HL-60 (cell line): Measurements from ENCODE around the gene WDR6.

Experiments used
- DNase-seq, 2 experiments: peaks; one replicate each; pipeline ENCODE4 v3.0.0-alpha.2; 2010 to 2020; ENCODE audit warnings: low read depth in 1 of 2, low spot score in 1 of 2
- H3K27ac ChIP-seq: fragments of 250-450 bp; sonication (Bioruptor Pico); replicated peaks from 2 replicates; pipeline ENCODE4 v1.5.1; 2020; ENCODE audit warnings: mild to moderate bottlenecking, moderate library complexity
- H3K27me3 ChIP-seq: fragments of 250-450 bp; sonication (Bioruptor Pico); 2 replicates; pipeline ENCODE4 v1.5.1; 2021; ENCODE audit warnings: mild to moderate bottlenecking, moderate library complexity; ENCODE audit not compliant: insufficient read depth, poor library complexity, severe bottlenecking
- H3K4me3 ChIP-seq: replicated peaks from 2 replicates; pipeline ENCODE4 v1.5.1; 2011; ENCODE audit warnings: mild to moderate bottlenecking, control low read depth, low read length; ENCODE audit not compliant: insufficient read depth
- GABPA ChIP-seq: IDR thresholded peaks from 2 replicates; pipeline ENCODE4 v1.6.1; 2012; ENCODE audit warnings: low read depth
- POLR2AphosphoS5 ChIP-seq: IDR thresholded peaks from 2 replicates; pipeline ENCODE4 v1.6.1; 2012; ENCODE audit warnings: low read depth
- REST ChIP-seq: IDR thresholded peaks from 2 replicates; pipeline ENCODE4 v1.6.1; 2012; ENCODE audit warnings: low read depth; ENCODE audit not compliant: insufficient replicate concordance
- SPI1 ChIP-seq: IDR thresholded peaks from 2 replicates; pipeline ENCODE4 v1.6.1; 2012; ENCODE audit warnings: low read depth, mild to moderate bottlenecking, borderline replicate concordance
- TF ChIP-seq, protein P1 (sequence below): IDR thresholded peaks from one replicate; pipeline ENCODE4 v1.5.1; 2011; ENCODE audit warnings: low read length, control low read depth, inconsistent platforms; ENCODE audit not compliant: insufficient read depth

WDR6 gene

GRCh38 chr3:48982686-48983085 lies 24.5 kb upstream of the WDR6 start:
- no peak for DNase-seq
- Histone ChIP-seq H3K4me3 (no peak overlapping the region), H3K27ac (no peak overlapping the region), H3K27me3 (no peaks in the 10 kb centered on the region)
- TF ChIP-seq, protein P1, sequence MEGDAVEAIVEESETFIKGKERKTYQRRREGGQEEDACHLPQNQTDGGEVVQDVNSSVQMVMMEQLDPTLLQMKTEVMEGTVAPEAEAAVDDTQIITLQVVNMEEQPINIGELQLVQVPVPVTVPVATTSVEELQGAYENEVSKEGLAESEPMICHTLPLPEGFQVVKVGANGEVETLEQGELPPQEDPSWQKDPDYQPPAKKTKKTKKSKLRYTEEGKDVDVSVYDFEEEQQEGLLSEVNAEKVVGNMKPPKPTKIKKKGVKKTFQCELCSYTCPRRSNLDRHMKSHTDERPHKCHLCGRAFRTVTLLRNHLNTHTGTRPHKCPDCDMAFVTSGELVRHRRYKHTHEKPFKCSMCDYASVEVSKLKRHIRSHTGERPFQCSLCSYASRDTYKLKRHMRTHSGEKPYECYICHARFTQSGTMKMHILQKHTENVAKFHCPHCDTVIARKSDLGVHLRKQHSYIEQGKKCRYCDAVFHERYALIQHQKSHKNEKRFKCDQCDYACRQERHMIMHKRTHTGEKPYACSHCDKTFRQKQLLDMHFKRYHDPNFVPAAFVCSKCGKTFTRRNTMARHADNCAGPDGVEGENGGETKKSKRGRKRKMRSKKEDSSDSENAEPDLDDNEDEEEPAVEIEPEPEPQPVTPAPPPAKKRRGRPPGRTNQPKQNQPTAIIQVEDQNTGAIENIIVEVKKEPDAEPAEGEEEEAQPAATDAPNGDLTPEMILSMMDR: no peak
- no peak for TF ChIP-seq GABPA
- TF ChIP-seq REST: no peak
- no peak for TF ChIP-seq POLR2AphosphoS5
- no peak for TF ChIP-seq SPI1

GRCh38 chr3:48983096-48983495 lies 24.1 kb upstream of the WDR6 start:
- no peak for TF ChIP-seq REST
- no peak for TF ChIP-seq GABPA
- TF ChIP-seq POLR2AphosphoS5: no peak
- TF ChIP-seq SPI1: no peak
- TF ChIP-seq, protein P1: no peak
- no peak for DNase-seq
- no peaks in the 10 kb centered on the region for H3K27me3 ChIP-seq
- no peak overlapping the region for H3K27ac ChIP-seq
- H3K4me3 ChIP-seq: no peak overlapping the region

- H3K27me3 ChIP-seq: no peaks in the 10 kb centered on the region
- no peak overlapping the region for H3K27ac ChIP-seq
- no peak overlapping the region for H3K4me3 ChIP-seq
- no peak for DNase-seq
- TF ChIP-seq GABPA (no peak), REST (no peak), POLR2AphosphoS5 (no peak), SPI1 (no peak)
- TF ChIP-seq, protein P1: no peak
Observed at GRCh38 chr3:48984663-48985062, 22.5 kb upstream of the WDR6 start.
